Fibroblast of pulmonary artery (primary cell): ENCODE measurements around the gene ANKRD60.

Experiments
- DNase-seq: peaks from one replicate; pipeline ENCODE4 v3.0.0-alpha.2; 2010; ENCODE audit warnings: low read depth
- H3K4me3 ChIP-seq: replicated peaks from 2 replicates; pipeline ENCODE4 v1.5.1; 2011; ENCODE audit warnings: low read depth, mild to moderate bottlenecking, control low read depth, low read length, moderate library complexity
- CTCF ChIP-seq: IDR thresholded peaks from 2 replicates; pipeline ENCODE4 v1.5.1; 2011; ENCODE audit warnings: mild to moderate bottlenecking, control low read depth, low read length, inconsistent platforms; ENCODE audit errors: missing control alignments

ANKRD60 gene

DNA sequence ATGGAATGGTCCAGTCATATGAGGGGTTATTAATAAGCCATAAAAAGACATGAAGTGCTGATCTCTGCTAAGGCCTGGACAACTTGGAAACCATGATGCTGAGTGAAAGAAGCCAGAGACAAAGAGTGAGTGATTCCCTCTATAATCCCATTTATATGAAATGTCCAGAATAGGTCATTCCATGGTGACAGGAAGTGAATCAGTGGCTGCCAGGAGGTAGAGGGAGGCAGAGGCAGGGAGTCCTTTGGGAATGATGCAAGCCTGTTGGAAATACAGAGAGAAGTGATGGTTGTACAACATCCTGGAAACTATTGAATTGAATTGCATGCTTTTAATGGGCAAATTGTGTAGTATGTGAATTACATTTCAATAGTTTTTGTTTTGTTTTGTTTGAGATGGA lies 26.4 kb downstream of the ANKRD60 start:
- no peak overlapping the region for H3K4me3 ChIP-seq
- DNase-seq = no peak
- no peak for TF ChIP-seq CTCF

GRCh38 chr20:58201616-58202015 lies 26.8 kb downstream of the ANKRD60 start:
- TF ChIP-seq CTCF = no peak
- no peak overlapping the region for H3K4me3 ChIP-seq
- no peak for DNase-seq

DNA sequence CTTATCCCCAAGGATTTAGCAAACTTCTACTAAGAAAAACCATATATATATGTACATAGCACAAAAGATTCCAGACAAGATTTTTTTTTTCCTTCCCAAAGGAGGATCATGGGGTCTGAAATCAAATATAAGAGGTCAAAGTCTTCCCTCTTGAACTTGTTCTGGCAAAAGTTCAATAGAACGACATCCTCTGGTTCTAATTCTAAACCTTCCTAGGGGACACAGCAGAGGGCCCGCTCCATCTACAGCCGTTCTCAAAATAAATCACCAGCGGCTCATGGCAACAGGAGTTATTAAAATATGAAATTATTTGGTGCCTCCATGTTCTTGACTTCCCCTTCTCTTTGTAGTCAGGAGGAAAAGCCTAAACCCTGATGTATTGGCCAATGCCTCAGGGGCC lies 29.0 kb downstream of the ANKRD60 start:
- DNase-seq = no peak
- TF ChIP-seq CTCF = no peak
- no peak overlapping the region for H3K4me3 ChIP-seq

GRCh38 chr20:58198901-58199355 lies 29.5 kb downstream of the ANKRD60 start:
- no peak for DNase-seq
- no peak for TF ChIP-seq CTCF
- no peak overlapping the region for H3K4me3 ChIP-seq

- TF ChIP-seq CTCF = no peak
- no peak overlapping the region for H3K4me3 ChIP-seq
- DNase-seq = no peak
Measured at GRCh38 chr20:58198384-58198783, 30.1 kb downstream of the ANKRD60 start.

GRCh38 chr20:58197185-58197469 lies 31.3 kb downstream of the ANKRD60 start:
- no peak for TF ChIP-seq CTCF
- no peak for DNase-seq
- H3K4me3 ChIP-seq = no peak overlapping the region

- no peak overlapping the region for H3K4me3 ChIP-seq
- TF ChIP-seq CTCF = no peak
- DNase-seq = no peak
Measured at GRCh38 chr20:58196402-58197184, 31.9 kb downstream of the ANKRD60 start.
